IPS DF 6.9 (cell line): Measurements from ENCODE around the gene DTX1.

Experiments used
- DNase-seq: peaks from one replicate; pipeline ENCODE4 v3.0.0-alpha.2; 2013; ENCODE audit warnings: low read depth, low spot score
- H3K27ac ChIP-seq: one replicate; pipeline ENCODE4 v1.5.1; 2013; ENCODE audit warnings: low read length, control low read depth
- H3K27me3 ChIP-seq: 2 replicates; pipeline ENCODE4 v1.6.1; 2013; ENCODE audit warnings: mild to moderate bottlenecking, low read length; ENCODE audit not compliant: control insufficient read depth, insufficient read depth
- H3K36me3 ChIP-seq: 2 replicates; pipeline ENCODE4 v1.6.1; 2013; ENCODE audit warnings: low read length; ENCODE audit not compliant: control insufficient read depth, insufficient read depth
- H3K4me1 ChIP-seq: 2 replicates; pipeline ENCODE4 v1.6.1; 2013; ENCODE audit warnings: low read length; ENCODE audit not compliant: control insufficient read depth, insufficient read depth
- H3K4me3 ChIP-seq: 2 replicates; pipeline ENCODE4 v1.5.1; 2013; ENCODE audit warnings: mild to moderate bottlenecking, low read length
- H3K9me3 ChIP-seq: 2 replicates; pipeline ENCODE4 v1.6.1; 2013; ENCODE audit warnings: low read length, inconsistent platforms; ENCODE audit not compliant: control insufficient read depth, insufficient read depth
- WGBS: extraction: QIAGEN DNeasy Blood & Tissue Kit; methylation state at CpG from one replicate; pipeline ENCODE4 v1.1.7; 2013; ENCODE audit warnings: mixed read lengths, missing lambda C conversion rate; ENCODE audit not compliant: insufficient read length, insufficient coverage; 5-methylcytosine and 5-hydroxymethylcytosine counted together

The DTX1 gene

DNA sequence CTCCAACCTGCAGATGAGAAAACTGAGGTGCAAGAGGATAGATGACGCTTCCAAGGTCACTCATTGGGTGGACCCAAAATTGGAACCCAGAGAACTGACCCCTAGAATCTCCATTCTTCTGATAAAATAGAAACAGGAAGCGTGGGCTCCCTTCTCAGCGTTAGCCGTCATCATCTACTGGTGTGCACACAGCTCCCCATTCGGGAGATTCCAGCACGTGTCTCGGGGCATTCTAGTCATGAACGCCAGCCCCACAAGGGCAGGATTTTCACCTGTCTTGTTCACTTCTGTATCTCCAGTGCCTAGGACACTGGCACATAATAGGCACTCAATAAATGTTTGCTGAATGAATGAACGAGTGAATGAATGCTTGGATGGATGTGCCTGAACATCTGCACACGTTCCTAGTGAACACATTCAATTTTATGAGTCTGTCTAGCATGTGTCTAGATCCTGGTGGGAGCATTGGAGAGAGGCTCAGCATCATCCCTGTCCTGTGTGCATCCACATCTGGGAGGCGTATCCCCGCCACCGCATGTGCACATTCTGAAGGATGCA is 48.5 kb downstream of the DTX1 start:
- no peak overlapping the region for H3K4me3 ChIP-seq
- H3K36me3 ChIP-seq = no peaks in the 10 kb centered on the region
- no peaks in the 10 kb centered on the region for H3K4me1 ChIP-seq
- H3K27me3 ChIP-seq = no peaks in the 10 kb centered on the region
- no peak overlapping the region for H3K27ac ChIP-seq
- no CpG with 5 or more reads among the region's 13 CpGs for WGBS
- H3K9me3 ChIP-seq = no peaks in the 10 kb centered on the region
- no peak for DNase-seq

- Histone ChIP-seq H3K9me3 (no peaks in the 10 kb centered on the region), H3K4me1 (no peaks in the 10 kb centered on the region), H3K27me3 (no peaks in the 10 kb centered on the region), H3K27ac (no peak overlapping the region), H3K4me3 (no peak overlapping the region), H3K36me3 (no peaks in the 10 kb centered on the region)
- DNase-seq = no peak
- WGBS = no CpG with 5 or more reads among the region's 15 CpGs
Measured at GRCh38 chr12:113105606-113106271, 49.2 kb downstream of the DTX1 start.

DNA sequence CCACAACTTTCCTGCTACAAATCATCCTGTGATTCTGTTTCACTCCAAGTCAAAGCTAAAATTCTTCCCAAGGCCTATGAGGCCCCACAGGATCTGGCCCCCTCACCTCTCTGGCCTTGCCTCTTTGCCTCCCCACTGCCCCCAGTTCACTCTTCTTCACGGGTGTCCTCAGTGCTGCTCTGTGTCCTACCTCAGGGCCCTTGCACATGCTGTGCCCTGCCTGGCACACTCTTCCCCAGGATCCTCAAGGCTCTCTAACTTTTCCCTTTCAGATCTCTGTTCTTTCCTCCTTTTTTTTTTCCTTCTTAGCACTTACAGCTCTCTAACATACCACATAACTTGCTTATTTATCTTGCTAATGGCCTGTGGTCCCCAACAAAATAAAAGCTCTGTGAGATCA is 49.8 kb downstream of the DTX1 start:
- DNase-seq = no peak
- no peaks in the 10 kb centered on the region for H3K27me3 ChIP-seq
- no peak overlapping the region for H3K27ac ChIP-seq
- no peaks in the 10 kb centered on the region for H3K4me1 ChIP-seq
- no peak overlapping the region for H3K4me3 ChIP-seq
- WGBS = no CpG with 5 or more reads among the region's 1 CpG
- no peaks in the 10 kb centered on the region for H3K9me3 ChIP-seq
- H3K36me3 ChIP-seq = no peaks in the 10 kb centered on the region

- H3K27me3 ChIP-seq = no peaks in the 10 kb centered on the region
- no peak overlapping the region for H3K27ac ChIP-seq
- H3K4me3 ChIP-seq = no peak overlapping the region
- no peaks in the 10 kb centered on the region for H3K9me3 ChIP-seq
- WGBS = no CpG with 5 or more reads among the region's 4 CpGs
- no peaks in the 10 kb centered on the region for H3K36me3 ChIP-seq
- no peak for DNase-seq
- H3K4me1 ChIP-seq = no peaks in the 10 kb centered on the region
Measured at GRCh38 chr12:113108308-113108707, 51.8 kb downstream of the DTX1 start.

DNA sequence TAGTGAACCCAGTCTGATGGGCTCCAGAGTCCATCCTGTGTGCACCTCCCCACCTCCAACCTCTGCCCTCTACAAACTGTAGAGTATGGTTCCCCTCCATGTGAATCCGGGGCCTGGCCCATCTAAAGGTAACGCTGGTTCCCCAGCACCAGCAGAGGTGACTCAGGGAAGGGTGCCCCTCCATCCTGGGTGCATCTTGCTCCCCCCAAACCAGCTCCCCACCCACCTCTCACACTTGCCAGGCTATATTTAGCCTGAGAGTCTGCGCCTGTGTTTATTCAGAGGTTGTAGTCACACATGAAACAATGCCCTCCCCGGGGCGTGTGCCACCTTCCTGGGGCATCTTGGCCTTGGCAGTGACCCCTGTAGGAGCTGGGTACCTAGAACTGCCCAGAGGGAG is 52.8 kb downstream of the DTX1 start:
- WGBS = no CpG with 5 or more reads among the region's 5 CpGs

DNA sequence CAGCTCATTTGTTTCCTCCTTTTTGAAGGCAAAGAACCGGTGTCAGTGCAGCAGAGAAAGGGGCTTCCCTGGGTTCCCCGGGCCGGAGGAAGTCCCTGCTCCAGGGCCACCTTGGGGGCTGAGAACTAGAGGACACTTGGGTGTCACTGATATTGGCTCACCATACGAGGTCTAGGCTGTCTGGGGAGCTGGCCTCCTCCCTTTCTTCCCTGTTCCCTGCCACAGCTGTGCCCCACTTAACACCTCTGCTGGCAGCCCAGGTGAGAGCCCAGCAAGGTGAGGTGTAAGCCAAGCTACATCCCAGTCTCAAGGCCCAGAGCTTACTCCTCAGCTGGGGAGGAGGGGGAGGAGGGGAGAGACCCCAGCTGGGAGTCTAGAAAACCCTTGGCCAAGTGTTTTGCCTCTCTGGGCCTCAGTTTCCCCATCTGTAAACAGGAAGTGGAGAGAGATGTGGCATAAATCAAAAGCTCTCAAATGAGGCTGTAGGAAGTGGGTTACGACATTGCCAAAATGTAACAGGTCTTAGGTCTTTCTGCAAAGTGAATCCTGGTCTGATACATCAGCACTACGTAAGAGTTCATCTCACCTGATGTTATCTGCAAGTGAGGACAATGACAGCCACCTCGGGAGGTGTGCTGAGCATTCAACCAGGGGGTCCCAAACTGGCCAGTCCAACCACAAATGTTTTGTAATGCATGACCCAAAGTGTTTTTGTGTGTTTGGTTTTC is 53.5 kb downstream of the DTX1 start:
- no CpG with 5 or more reads among the region's 7 CpGs for WGBS
- Histone ChIP-seq H3K9me3 (no peaks in the 10 kb centered on the region), H3K27me3 (no peaks in the 10 kb centered on the region), H3K4me3 (no peak overlapping the region), H3K36me3 (peaks cover 3% of the 10 kb centered on the region; the same call in 1 of the 2 replicates), H3K4me1 (no peaks in the 10 kb centered on the region), H3K27ac (no peak overlapping the region)
- no peak for DNase-seq

More for the DNA sequence above, 52.8 kb downstream of the DTX1 start:
- Histone ChIP-seq H3K27me3 (no peaks in the 10 kb centered on the region), H3K9me3 (no peaks in the 10 kb centered on the region), H3K27ac (no peak overlapping the region), H3K36me3 (no peaks in the 10 kb centered on the region), H3K4me3 (no peak overlapping the region), H3K4me1 (no peaks in the 10 kb centered on the region)
- DNase-seq = no peak

- Histone ChIP-seq H3K9me3 (no peaks in the 10 kb centered on the region), H3K4me3 (no peak overlapping the region), H3K27me3 (no peaks in the 10 kb centered on the region), H3K36me3 (peaks cover 3% of the 10 kb centered on the region; the same call in 1 of the 2 replicates), H3K4me1 (no peaks in the 10 kb centered on the region), H3K27ac (no peak overlapping the region)
- no CpG with 5 or more reads among the region's 3 CpGs for WGBS
- DNase-seq = no peak
Measured at GRCh38 chr12:113111247-113111646, 54.7 kb downstream of the DTX1 start.

- Histone ChIP-seq H3K4me3 (no peak overlapping the region), H3K4me1 (no peaks in the 10 kb centered on the region), H3K36me3 (peaks cover 3% of the 10 kb centered on the region; the same call in 1 of the 2 replicates), H3K27ac (no peak overlapping the region), H3K27me3 (no peaks in the 10 kb centered on the region), H3K9me3 (no peaks in the 10 kb centered on the region)
- WGBS = no CpG with 5 or more reads among the region's 39 CpGs
- DNase-seq = no peak
Measured at GRCh38 chr12:113112043-113112899, 55.7 kb downstream of the DTX1 start.

GRCh38 chr12:113113397-113113796 is 56.9 kb downstream of the DTX1 start:
- no peak overlapping the region for H3K4me3 ChIP-seq
- H3K9me3 ChIP-seq = no peaks in the 10 kb centered on the region
- H3K36me3 ChIP-seq = peaks cover 3% of the 10 kb centered on the region; the same call in 1 of the 2 replicates
- no peaks in the 10 kb centered on the region for H3K4me1 ChIP-seq
- H3K27me3 ChIP-seq = no peaks in the 10 kb centered on the region
- no CpG with 5 or more reads among the region's 2 CpGs for WGBS
- no peak overlapping the region for H3K27ac ChIP-seq
- no peak for DNase-seq
